A673 (cell line): ENCODE measurements around the gene SLC24A4.

Source experiments
- CTCF ChIP-seq: fragments of 300-800, 200-600 bp; sonication (generic); conservative IDR thresholded peaks from 2 replicates; pipeline ENCODE4 v1.5.1; 2017; ENCODE audit warnings: low read depth, mild to moderate bottlenecking, antibody characterized with exemption, low read length, moderate library complexity, mixed read lengths
- EZH2 ChIP-seq: fragments of 200-600 bp; sonication (generic); IDR thresholded peaks from 2 replicates; pipeline ENCODE4 v1.6.1; 2017; ENCODE audit warnings: borderline replicate concordance, low read depth, mild to moderate bottlenecking, mixed read lengths, antibody characterized with exemption, low read length; ENCODE audit not compliant: poor library complexity, severe bottlenecking

- no peak for TF ChIP-seq CTCF
- no peak for TF ChIP-seq EZH2
These were observed 182.9 kb downstream of the SLC24A4 start for GRCh38 chr14:92505826-92506225.
